ENCODE results near the gene NEB.

The NEB gene

GRCh38 chr2:151522556-151522955, 211.7 kb downstream of the NEB start:
- Mint-ChIP-seq H3K9me3 (ENCODE audit: low read depth) (no peaks in the 10 kb centered on the region), H3K27me3 (no peaks in the 10 kb centered on the region), H3K4me3 (no peak overlapping the region), H3K4me1 (ENCODE audit: low read depth) (no peaks in the 10 kb centered on the region), H3K36me3 (no peaks in the 10 kb centered on the region), H3K27ac (no peak overlapping the region)

- H3K4me1 Mint-ChIP-seq (ENCODE audit: low read depth) = no peaks in the 10 kb centered on the region
- H3K36me3 Mint-ChIP-seq = peaks cover 5% of the 10 kb centered on the region
- no peak overlapping the region for H3K27ac Mint-ChIP-seq
- no peaks in the 10 kb centered on the region for H3K9me3 Mint-ChIP-seq (ENCODE audit: low read depth)
- no peak overlapping the region for H3K4me3 Mint-ChIP-seq
- no peaks in the 10 kb centered on the region for H3K27me3 Mint-ChIP-seq
Measured at GRCh38 chr2:151520976-151521375, 213.3 kb downstream of the NEB start.

DNA sequence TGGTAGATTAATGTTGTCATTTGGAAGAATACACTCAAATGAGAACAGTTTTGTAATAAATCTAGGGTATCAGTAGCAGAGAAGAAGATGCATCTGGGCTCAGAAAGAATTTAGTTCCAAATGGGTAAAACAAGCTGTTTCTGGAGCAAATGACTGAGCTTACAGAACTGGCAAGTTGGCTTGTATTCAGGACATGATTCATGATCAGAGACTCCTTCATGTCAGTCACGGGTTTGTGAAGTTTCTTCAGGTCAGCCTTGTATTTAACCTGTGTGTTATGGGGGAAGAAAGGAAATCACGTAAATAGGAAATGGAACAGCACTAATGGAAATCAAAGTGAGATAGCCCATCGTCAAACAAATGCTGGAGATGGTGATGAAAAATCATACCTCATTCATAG, 215.5 kb downstream of the NEB start:
- Mint-ChIP-seq H3K27ac (no peak overlapping the region), H3K9me3 (ENCODE audit: low read depth) (no peaks in the 10 kb centered on the region), H3K27me3 (no peaks in the 10 kb centered on the region), H3K4me1 (ENCODE audit: low read depth) (no peaks in the 10 kb centered on the region), H3K4me3 (no peak overlapping the region), H3K36me3 (peaks cover 8% of the 10 kb centered on the region)

DNA sequence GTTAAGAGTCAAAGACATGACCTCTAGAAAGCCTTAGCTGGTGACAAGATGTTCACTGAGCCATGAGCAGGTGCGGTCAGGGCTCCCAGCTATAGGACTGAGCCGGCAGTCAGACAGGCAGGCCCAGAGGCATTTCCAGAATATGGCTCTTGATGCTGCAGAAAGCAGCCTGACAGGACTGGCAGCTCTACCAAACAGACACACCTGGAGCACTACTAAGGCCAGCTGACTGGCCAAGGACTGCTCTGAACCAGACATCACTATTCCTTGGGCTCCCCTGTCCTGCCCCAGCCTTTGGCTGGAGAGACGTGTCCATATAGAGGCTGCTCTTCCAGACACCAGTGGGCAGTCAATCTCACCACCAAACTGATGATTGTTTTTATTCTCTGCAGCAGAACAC, 225.8 kb downstream of the NEB start:
- Mint-ChIP-seq H3K36me3 (peaks cover 15% of the 10 kb centered on the region), H3K9me3 (ENCODE audit: low read depth) (no peaks in the 10 kb centered on the region), H3K27ac (no peak overlapping the region), H3K4me1 (ENCODE audit: low read depth) (no peaks in the 10 kb centered on the region), H3K27me3 (no peaks in the 10 kb centered on the region), H3K4me3 (no peak overlapping the region)

GRCh38 chr2:151506170-151506569, 228.1 kb downstream of the NEB start:
- Mint-ChIP-seq H3K36me3 (peaks cover 8% of the 10 kb centered on the region), H3K4me1 (ENCODE audit: low read depth) (no peaks in the 10 kb centered on the region), H3K27me3 (no peaks in the 10 kb centered on the region), H3K27ac (no peak overlapping the region), H3K4me3 (no peak overlapping the region), H3K9me3 (ENCODE audit: low read depth) (no peaks in the 10 kb centered on the region)

DNA sequence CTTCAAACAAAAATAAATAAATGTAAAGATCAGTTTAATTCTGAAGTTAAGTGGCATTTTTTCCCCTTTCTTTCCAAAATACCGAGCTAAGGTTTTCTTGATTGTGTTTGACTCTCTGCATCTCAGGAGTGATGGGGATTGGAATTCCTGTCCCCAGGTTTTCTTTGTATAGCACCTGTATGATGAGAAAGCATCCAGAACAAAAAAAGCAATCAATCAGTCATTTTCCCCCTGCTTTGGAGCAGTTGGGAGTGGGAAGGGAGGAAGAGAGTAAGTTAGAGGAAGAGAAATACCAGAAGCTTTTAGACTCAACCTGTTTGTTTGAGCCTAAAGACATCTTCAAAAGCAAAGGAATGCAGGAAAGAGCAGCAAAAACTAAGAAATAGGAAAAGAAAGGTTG, 236.1 kb downstream of the NEB start:
- Mint-ChIP-seq H3K4me1 (ENCODE audit: low read depth) (no peaks in the 10 kb centered on the region), H3K36me3 (peaks cover 7% of the 10 kb centered on the region), H3K9me3 (ENCODE audit: low read depth) (no peaks in the 10 kb centered on the region), H3K27ac (no peak overlapping the region), H3K27me3 (no peaks in the 10 kb centered on the region), H3K4me3 (no peak overlapping the region)

DNA sequence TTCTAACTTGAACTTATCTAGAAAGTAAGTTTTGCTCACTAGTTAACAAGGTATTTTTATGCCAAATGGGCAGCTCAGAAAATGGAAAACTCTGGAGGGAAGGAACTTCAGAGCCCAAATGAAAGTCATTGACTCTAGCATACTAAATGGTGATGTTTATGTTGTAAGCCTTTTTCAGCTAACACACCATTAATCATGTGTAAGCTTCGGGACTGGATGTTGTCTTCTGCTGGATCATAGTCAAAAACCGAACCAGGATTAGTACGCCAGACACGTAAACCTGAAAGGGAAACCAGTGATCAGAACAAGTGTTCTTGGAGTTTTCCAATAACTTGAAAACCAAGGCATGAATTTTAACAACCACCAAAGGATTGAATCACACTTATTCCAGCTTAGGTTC, 242.8 kb downstream of the NEB start:
- H3K27me3 Mint-ChIP-seq = no peaks in the 10 kb centered on the region
- no peak overlapping the region for H3K27ac Mint-ChIP-seq
- H3K9me3 Mint-ChIP-seq (ENCODE audit: low read depth) = no peaks in the 10 kb centered on the region
- H3K36me3 Mint-ChIP-seq = peaks cover 19% of the 10 kb centered on the region
- H3K4me3 Mint-ChIP-seq = no peak overlapping the region
- H3K4me1 Mint-ChIP-seq (ENCODE audit: low read depth) = no peaks in the 10 kb centered on the region

DNA sequence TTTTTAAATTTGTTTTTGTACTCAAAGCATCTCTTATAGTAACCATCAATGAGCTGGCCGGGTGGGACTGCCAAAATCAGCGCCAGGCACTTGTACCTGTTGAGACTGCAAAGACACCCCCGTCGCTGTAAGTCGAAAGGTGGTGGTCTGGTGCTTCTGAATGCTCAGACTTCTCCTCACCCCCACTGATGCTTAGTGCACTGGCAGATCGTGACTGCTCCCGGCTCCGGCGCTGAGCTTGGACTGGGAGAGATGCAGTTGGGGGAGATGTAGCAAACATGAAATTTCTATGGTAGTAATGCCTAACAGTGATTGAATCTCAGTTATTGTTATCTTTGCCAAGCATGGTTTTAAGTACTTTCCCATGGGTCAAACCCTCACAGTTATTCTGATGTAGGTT, 244.0 kb downstream of the NEB start:
- Mint-ChIP-seq H3K27me3 (no peaks in the 10 kb centered on the region), H3K27ac (no peak overlapping the region), H3K9me3 (ENCODE audit: low read depth) (no peaks in the 10 kb centered on the region), H3K36me3 (peaks cover 32% of the 10 kb centered on the region), H3K4me1 (ENCODE audit: low read depth) (peaks cover 6% of the 10 kb centered on the region), H3K4me3 (no peak overlapping the region)

- Mint-ChIP-seq H3K4me3 (no peak overlapping the region), H3K27ac (no peak overlapping the region), H3K27me3 (no peaks in the 10 kb centered on the region), H3K9me3 (ENCODE audit: low read depth) (no peaks in the 10 kb centered on the region), H3K4me1 (ENCODE audit: low read depth) (peaks cover 22% of the 10 kb centered on the region), H3K36me3 (peaks cover 48% of the 10 kb centered on the region)
Measured at GRCh38 chr2:151486053-151486452, 248.2 kb downstream of the NEB start.

DNA sequence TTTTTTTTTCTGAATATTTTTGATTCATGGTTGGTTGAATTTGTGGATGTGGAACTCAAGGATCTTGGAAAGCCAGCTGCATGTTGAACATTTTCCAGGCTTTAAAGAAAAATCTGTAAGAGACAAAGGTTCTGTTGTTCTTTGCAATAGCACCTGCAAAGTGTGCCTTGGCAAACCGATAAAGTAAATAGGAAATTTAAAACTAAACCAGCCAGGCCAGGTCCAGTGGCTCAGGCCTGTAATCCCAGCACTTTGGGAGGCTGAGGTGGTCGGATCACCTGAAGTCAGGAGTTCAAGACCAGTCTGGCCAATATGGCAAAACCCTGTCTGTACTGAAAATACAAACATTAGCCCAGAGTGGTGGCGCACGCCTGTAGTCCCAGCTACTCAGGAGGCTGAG, 250.2 kb downstream of the NEB start:
- H3K27ac Mint-ChIP-seq = no peak overlapping the region
- peaks cover 53% of the 10 kb centered on the region for H3K36me3 Mint-ChIP-seq
- peaks cover 24% of the 10 kb centered on the region for H3K4me1 Mint-ChIP-seq (ENCODE audit: low read depth)
- no peak overlapping the region for H3K4me3 Mint-ChIP-seq
- no peaks in the 10 kb centered on the region for H3K9me3 Mint-ChIP-seq (ENCODE audit: low read depth)
- no peaks in the 10 kb centered on the region for H3K27me3 Mint-ChIP-seq

DNA sequence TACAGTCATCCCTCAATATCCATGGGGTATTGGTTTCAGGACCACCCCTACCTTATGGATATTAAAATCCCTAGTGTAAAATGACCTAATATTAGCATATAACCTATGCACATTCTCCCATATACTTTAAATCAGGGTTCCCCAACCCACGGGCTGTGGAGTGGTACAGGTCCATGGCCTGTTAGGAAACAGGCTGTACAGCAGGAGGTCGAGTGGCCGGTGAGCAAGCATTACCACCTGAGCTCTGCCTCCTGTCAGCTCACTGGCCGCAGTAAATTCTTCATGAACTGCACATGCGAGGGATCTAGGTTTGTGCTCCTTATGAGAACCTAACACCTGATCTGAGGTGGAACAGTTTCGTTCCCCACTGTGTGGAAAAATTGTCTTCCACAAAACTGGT, 250.7 kb downstream of the NEB start:
- Mint-ChIP-seq H3K27ac (peak overlapping the region; percentile 28), H3K27me3 (no peaks in the 10 kb centered on the region), H3K4me3 (no peak overlapping the region), H3K4me1 (ENCODE audit: low read depth) (peaks cover 24% of the 10 kb centered on the region), H3K9me3 (ENCODE audit: low read depth) (no peaks in the 10 kb centered on the region), H3K36me3 (peaks cover 58% of the 10 kb centered on the region)

DNA sequence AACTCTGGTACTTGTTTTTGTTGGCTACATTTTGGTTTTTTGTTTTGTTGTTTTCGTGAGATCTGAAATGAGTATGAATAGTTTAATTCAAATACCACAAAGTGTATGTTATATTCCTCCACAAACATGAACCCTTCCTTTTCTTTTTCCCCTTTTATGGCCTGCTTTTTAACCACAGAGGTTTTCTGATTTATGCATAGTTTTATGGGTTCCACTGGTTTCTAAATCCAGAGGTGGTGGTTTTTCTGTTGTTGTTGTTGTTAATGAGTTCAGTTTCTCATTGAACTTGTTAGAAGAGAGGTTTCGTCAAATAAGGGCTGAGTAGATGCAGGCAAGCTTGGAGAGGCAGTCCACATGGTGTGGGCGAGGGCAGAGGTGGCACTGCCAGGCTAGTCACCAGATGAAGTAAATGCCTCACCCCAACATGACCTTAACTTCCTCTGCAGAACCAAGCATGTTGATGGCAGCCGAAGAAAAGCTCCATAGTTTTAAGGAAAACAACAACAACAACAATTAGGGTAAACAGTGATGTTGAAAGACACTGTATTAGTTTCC, 252.0 kb downstream of the NEB start:
- Mint-ChIP-seq H3K27ac (peak overlapping the region; percentile 86), H3K27me3 (no peaks in the 10 kb centered on the region), H3K4me1 (ENCODE audit: low read depth) (peaks cover 24% of the 10 kb centered on the region), H3K4me3 (no peak overlapping the region), H3K36me3 (peaks cover 58% of the 10 kb centered on the region), H3K9me3 (ENCODE audit: low read depth) (no peaks in the 10 kb centered on the region)

GRCh38 chr2:151481744-151482143, 252.5 kb downstream of the NEB start:
- H3K4me1 Mint-ChIP-seq (ENCODE audit: low read depth) = peaks cover 24% of the 10 kb centered on the region
- H3K27me3 Mint-ChIP-seq = no peaks in the 10 kb centered on the region
- H3K27ac Mint-ChIP-seq = peak overlapping the region; percentile 86
- H3K4me3 Mint-ChIP-seq = no peak overlapping the region
- no peaks in the 10 kb centered on the region for H3K9me3 Mint-ChIP-seq (ENCODE audit: low read depth)
- H3K36me3 Mint-ChIP-seq = peaks cover 56% of the 10 kb centered on the region

GRCh38 chr2:151478011-151478410, 256.3 kb downstream of the NEB start:
- H3K9me3 Mint-ChIP-seq (ENCODE audit: low read depth) = no peaks in the 10 kb centered on the region
- H3K4me3 Mint-ChIP-seq = no peak overlapping the region
- peaks cover 18% of the 10 kb centered on the region for H3K4me1 Mint-ChIP-seq (ENCODE audit: low read depth)
- H3K27ac Mint-ChIP-seq = no peak overlapping the region
- H3K36me3 Mint-ChIP-seq = peaks cover 35% of the 10 kb centered on the region
- H3K27me3 Mint-ChIP-seq = no peaks in the 10 kb centered on the region

DNA sequence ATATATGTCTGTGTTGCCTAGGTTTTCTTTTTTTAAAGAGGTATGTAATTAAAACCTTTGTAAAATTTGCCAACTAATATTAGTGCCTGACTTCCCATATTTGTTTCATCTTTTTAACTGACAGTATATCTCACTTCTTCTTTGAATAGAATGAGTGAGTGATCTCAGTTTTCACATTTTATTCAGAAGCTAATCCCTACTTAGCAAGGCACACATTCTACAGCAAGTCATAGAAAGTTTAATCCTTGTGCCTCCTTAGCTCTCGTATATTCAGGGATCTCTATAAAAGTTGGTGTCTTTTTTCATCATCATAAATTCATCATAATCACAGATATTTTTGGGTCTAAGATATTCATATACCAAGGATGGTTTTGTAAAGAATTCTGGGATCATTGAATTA, 258.0 kb downstream of the NEB start:
- Mint-ChIP-seq H3K4me3 (no peak overlapping the region), H3K27me3 (no peaks in the 10 kb centered on the region), H3K27ac (no peak overlapping the region), H3K9me3 (ENCODE audit: low read depth) (no peaks in the 10 kb centered on the region), H3K4me1 (ENCODE audit: low read depth) (peaks cover 7% of the 10 kb centered on the region), H3K36me3 (peaks cover 32% of the 10 kb centered on the region)

- Mint-ChIP-seq H3K9me3 (ENCODE audit: low read depth) (no peaks in the 10 kb centered on the region), H3K27me3 (no peaks in the 10 kb centered on the region), H3K4me1 (ENCODE audit: low read depth) (peaks cover 3% of the 10 kb centered on the region), H3K36me3 (peaks cover 34% of the 10 kb centered on the region), H3K4me3 (no peak overlapping the region), H3K27ac (no peak overlapping the region)
Measured at GRCh38 chr2:151475071-151475470, 259.2 kb downstream of the NEB start.

All from activated naive CD8-positive, alpha-beta T cell (primary cell).